Mucosa of descending colon (tissue), 3 donors: ENCODE data around the gene FARS2. TPM values are rescaled to one million over a fixed set of nuclear protein-coding genes. Genes with fewer than 3 reads are reported as not detected.
A peak's percentile ranks its signal among the peaks of the same experiment; 100 is the strongest.

Experiments used
- ATAC-seq: fragments of 200-7000 bp; cut with Tn5 transposase; one replicate; pipeline ENCODE4 v1.9.1; 2020; ENCODE audit warnings: mild to moderate bottlenecking, moderate library complexity
- DNase-seq, 3 donors: peaks; one replicate each; pipeline ENCODE4 v3.0.0-alpha.2; 2020
- H3K36me3 ChIP-seq: fragments of 200-600 bp; one replicate; pipeline ENCODE4 v1.8.0; 2021; ENCODE audit warnings: low read depth, mild to moderate bottlenecking
- H3K4me1 ChIP-seq: fragments of 200-600 bp; one replicate; pipeline ENCODE4 v1.8.0; 2021; ENCODE audit warnings: low read depth, mild to moderate bottlenecking
- H3K4me3 ChIP-seq: fragments of 200-600 bp; one replicate; pipeline ENCODE4 v1.8.0; 2021; ENCODE audit warnings: mild to moderate bottlenecking
- H3K9me3 ChIP-seq: fragments of 200-600 bp; one replicate; pipeline ENCODE4 v1.8.0; 2021; ENCODE audit warnings: mild to moderate bottlenecking
- intact Hi-C, 2 donors: fragments of 100-400 bp; cut with DNase I in 1 of 2; cut with micrococcal nuclease in 1 of 2; formaldehyde crosslinking; loops; one replicate each; pipeline versions ENCODE4 v1.11.0 to v1.11.1; 2022; cut with DNase I, micrococcal nuclease
- total RNA-seq, 3 donors: library from RNA; stranded (reverse); fragmentation: NEBNext Ultra II Directional in 2 of 3; extraction: Animal tissue kit (Norgen Biotek cat#: 25700) in 2 of 3; gene quantifications; one replicate each; pipeline versions ENCODE4 v1.2.1 to v1.2.4, GENCODE V29; 2021 to 2023
- TF ChIP-seq, protein P1 (sequence below): fragments of 200-600 bp; IDR thresholded peaks from one replicate; pipeline ENCODE4 v1.8.0; 2022; ENCODE audit warnings: antibody characterized with exemption, mild to moderate bottlenecking
- donor health status: DM: no; HTN: no; CAD: no; lungs with moderate emphysema.
- donor health status: DM: no; HTN: no; CAD: no.
- donor health status: DM: no; HTN: yes; CAD: no.

The FARS2 gene
- total RNA-seq, 3 donors from 2014 or later, result 15.2 to 21.6 (median 17.2) TPM

DNA sequence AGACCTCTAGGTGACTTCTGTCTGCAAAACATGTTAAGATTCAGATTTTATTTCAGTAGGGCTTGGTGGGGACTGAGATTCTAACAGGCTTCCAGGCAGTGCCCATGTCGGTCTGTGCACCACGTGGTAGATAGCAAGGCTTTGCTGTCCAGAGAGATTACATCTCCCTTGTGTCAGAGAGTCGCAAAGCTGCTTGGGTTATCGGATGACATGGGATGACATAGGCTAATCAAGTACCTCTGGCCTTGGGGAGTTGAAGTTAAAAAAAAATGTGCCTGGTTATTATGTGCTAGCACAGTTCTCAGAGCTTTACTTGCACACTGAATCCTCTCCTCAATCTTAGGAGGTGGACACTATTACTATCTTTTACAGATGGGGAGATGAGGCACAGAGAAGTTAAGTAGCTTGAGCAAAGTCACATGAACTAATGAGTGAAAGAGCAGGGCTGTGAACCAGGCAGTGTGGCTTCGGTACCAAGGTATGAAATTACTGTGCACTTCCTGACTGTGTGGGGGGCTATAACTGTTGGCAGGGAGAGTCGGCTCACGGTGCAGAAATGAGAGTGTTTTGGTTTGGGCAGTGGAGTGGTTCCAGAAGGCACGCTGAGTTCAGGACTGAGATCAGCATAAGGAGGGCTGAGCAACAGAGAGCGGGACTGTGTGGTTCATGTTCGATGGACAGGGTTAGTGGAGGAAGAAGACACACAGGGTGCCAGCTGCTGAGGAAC lies 41.1 kb downstream of the FARS2 start:
- Histone ChIP-seq H3K9me3 (no peaks in the 10 kb centered on the region), H3K4me1 (peaks cover 4% of the 10 kb centered on the region), H3K4me3 (no peak overlapping the region), H3K36me3 (no peaks in the 10 kb centered on the region)
- DNase-seq (no peak), ATAC-seq (no peak)
- TF ChIP-seq, protein P1, sequence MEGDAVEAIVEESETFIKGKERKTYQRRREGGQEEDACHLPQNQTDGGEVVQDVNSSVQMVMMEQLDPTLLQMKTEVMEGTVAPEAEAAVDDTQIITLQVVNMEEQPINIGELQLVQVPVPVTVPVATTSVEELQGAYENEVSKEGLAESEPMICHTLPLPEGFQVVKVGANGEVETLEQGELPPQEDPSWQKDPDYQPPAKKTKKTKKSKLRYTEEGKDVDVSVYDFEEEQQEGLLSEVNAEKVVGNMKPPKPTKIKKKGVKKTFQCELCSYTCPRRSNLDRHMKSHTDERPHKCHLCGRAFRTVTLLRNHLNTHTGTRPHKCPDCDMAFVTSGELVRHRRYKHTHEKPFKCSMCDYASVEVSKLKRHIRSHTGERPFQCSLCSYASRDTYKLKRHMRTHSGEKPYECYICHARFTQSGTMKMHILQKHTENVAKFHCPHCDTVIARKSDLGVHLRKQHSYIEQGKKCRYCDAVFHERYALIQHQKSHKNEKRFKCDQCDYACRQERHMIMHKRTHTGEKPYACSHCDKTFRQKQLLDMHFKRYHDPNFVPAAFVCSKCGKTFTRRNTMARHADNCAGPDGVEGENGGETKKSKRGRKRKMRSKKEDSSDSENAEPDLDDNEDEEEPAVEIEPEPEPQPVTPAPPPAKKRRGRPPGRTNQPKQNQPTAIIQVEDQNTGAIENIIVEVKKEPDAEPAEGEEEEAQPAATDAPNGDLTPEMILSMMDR, result no peak
- intact Hi-C loops, result no loop called here

DNA sequence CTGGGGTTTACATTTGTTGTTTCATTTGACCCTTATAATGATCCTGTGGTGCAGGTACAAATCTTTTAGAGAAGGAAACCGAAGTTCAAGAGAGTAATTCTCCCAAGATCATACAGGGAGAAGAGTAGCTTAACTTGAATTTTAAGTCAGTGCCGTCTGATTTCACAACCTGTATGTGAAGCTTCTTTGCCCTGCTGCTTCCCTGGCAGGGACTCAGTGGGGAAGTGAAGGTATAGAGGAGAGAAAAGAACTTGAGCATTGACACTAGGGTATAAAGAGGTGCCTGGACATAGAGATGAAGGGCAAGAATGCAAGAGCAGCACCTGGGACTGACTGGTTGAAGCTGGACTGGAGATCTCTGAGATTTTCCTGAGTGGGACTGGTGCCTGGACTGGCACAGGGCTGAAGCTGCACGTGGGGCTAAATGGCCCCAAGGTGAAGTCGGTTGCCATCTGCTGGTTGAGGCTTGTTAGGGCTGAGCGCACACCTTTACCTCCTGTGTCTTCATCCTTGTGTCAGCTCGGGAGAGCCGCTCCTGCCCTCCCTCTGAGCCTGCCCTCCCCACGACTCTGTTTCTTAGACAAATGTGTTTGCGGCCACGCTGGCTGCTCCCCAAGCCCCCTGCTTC lies 41.8 kb downstream of the FARS2 start:
- intact Hi-C loops, result no loop called here
- peak; percentile 51 to 77 (median 67) for DNase-seq
- Histone ChIP-seq H3K9me3 (no peaks in the 10 kb centered on the region), H3K36me3 (no peaks in the 10 kb centered on the region), H3K4me1 (peaks cover 4% of the 10 kb centered on the region), H3K4me3 (no peak overlapping the region)
- TF ChIP-seq, protein P1, result peak; percentile 54
- ATAC-seq, result peak; percentile 94

DNA sequence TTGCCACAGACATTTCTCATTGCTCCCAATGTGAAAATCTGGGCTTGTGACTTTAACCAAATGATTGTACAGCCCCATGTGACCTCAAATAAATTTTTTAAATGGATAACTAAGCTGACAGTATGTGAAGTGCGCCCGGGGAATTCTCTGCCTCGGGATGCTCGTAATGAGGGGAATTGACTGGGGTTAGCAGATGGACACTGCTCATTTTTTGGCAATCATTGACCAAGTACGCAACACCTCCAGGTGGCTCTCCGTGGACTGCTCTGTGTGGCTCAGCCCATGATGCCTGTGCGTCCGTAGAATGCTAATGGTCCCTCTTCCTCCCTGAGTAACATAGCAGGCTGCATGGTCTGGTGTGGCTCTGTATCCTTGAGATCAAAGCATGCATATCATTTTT lies 42.4 kb downstream of the FARS2 start:
- H3K4me3 ChIP-seq, result no peak overlapping the region
- TF ChIP-seq, protein P1, result no peak
- H3K36me3 ChIP-seq, result no peaks in the 10 kb centered on the region
- DNase-seq (no peak), ATAC-seq (no peak)
- intact Hi-C loops, result no loop called here
- H3K9me3 ChIP-seq, result no peaks in the 10 kb centered on the region
- peaks cover 4% of the 10 kb centered on the region for H3K4me1 ChIP-seq

DNA sequence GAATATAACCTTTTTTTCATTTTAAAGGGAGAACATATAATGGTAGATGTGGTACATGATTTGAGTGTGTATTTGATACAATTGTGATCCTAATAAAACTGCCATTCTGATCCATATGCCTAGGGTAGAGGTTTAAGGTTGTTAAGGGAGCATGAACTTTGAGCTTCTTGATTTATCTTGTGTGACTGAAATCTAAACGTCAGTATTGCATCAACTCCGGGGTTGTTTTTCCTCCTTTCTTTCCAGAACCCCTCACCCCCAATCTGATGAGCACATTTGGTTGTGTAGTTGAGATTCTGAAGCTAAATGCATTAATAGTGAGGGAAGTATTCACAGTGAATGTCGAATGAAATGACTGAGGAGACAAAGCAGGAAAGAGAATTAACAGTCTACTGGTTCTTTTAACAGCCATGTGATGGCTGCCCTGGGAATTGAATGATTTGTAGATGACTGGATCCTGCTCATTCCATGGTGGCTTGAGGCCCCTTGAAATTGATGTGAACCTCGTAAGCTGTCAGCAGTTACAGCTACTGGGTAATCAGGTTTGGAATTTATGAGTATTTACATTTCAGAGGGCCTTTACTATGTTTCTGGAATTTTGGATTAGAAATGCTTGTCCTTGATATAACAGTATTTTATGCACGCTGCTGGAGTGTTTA lies 44.8 kb downstream of the FARS2 start:
- TF ChIP-seq, protein P1, result no peak
- Histone ChIP-seq H3K4me3 (no peak overlapping the region), H3K36me3 (no peaks in the 10 kb centered on the region), H3K4me1 (peaks cover 4% of the 10 kb centered on the region), H3K9me3 (no peaks in the 10 kb centered on the region)
- intact Hi-C loops, result no loop called here
- ATAC-seq, result peak; percentile 27
- DNase-seq, result no peak

DNA sequence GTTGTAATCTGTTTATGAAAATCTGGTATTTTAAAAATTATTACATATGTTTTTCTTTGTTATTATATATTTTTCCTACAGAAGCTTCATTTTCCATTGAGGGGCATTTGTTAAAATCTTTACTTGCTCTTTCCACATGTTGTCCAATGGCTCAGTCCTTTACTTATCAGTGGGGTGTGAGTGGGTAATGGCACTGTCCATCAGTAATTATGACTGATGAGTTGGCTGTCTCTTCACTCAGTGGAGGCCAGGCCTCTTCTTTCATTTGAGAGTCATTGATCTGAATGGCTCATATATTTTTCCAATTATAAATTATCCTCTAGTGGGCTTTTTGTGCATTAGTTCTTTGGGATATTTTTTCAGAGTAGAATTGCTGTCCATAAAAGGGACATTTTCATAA lies 45.7 kb downstream of the FARS2 start:
- Histone ChIP-seq H3K9me3 (no peaks in the 10 kb centered on the region), H3K4me3 (no peak overlapping the region), H3K4me1 (peaks cover 4% of the 10 kb centered on the region), H3K36me3 (no peaks in the 10 kb centered on the region)
- DNase-seq (no peak), ATAC-seq (no peak)
- intact Hi-C loops, result no loop called here
- TF ChIP-seq, protein P1, result no peak
